HG02970 (cell line): ENCODE results near the gene ITPR1.

Experiments
- ATAC-seq: cut with Tn5 transposase; IDR thresholded peaks from one replicate; pipeline ENCODE4 v1.9.1; 2021; ENCODE audit warnings: mild to moderate bottlenecking, moderate library complexity, moderate number of reproducible peaks; ENCODE audit not compliant: unreplicated experiment, low FRiP score

ITPR1 gene

DNA sequence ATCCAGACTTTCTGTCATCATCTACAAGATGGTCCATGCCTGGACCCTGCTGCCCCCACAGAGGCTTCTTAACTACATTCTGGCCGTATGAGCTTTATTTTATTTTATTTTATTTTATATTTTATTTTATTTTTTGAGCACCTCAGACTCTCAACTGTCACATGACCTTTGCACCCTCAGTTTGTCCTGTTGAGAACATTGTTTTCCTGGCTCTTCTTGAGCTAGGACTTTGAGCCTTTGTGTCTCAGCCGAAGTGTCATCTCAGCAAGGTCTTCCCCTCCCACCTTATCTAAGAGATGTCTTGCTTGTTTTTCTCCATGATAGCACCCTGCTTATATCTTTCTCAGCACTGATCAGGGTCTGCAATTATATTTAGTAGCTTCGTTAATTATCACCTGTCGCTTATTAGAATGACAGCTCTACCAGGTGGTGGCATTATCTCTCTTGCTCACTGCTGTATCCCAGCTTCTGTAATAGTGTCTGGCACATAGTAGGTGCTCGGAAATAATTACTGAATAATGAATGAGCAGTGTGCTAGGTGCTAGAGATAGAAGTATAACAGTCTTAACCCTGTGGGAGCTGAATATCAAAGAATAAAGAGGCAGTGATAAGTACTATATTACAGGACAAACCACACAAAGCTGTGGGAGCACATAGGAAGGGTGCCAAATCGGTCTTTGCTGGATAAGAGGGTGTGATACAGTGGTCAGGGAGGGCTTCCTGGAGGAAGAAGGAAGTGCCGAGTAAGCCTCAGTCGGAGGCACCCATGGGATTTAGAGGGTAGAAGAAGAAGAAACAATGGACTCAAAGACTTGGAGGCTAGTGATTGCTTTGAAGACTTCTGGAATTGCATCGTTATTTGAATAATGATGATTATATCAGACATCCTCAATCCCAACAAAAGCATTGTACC, 136.2 kb downstream of the ITPR1 start:
- no peak for ATAC-seq

DNA sequence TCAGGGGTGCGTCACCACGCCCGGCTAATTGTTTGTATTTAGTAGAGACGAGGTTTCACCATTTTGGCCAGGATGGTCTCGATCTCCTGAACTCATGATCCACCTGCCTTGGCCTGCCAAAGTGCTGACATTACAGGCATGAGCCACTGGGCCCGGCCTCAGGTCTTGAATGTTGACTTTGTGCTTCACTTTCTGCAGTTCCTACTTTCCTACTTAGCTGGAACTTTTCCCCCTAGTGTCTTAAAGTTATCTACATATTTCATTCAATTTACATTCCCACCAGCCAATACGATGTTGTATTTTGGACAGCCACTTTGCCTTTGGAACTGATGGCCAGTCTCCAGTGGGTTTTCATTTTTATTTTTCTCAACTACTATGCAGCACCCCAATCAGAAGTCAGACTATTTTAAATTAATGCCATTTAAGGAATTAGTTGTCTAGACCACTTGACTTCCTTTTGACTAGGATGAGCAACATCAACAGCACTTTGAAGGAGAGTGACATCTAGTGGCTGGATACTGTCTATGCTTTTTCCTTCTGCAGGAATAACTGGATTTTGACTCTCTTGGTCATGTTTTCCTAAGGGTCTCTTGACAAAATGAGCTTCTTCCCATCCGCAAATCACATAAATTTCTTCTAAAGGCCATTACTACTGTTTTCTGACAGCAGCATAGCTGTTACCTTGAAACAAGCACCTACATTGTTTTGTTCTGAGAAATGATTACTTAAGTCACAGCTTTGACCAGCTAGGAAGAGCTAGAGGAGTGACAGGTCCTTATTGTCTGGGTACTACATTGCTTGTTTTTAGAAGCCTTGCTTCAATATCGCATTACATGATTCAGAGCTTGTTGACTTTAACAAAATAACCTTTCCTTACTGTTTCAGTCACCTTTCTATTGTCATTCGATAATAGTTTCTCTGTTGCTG, 140.2 kb downstream of the ITPR1 start:
- no peak for ATAC-seq

DNA sequence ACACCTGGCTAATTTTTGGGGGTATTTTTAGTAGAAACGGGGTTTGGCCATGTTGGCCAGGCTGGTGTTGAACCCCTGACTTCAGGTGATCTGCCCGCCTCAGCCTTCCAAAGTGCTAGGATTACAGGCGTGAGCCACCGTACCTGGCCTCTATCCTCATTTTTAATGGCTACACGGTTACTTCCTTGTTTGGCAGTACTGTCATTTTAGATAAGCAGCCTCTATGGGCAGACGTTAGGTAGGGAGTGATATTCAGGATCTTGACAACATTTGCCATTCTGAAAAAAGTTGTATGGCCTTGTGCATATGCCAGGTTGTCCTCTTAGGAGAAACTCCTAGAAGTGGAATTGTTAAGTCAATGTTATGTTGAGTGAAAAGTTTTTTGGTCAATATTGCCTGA, 141.7 kb downstream of the ITPR1 start:
- ATAC-seq, result no peak

DNA sequence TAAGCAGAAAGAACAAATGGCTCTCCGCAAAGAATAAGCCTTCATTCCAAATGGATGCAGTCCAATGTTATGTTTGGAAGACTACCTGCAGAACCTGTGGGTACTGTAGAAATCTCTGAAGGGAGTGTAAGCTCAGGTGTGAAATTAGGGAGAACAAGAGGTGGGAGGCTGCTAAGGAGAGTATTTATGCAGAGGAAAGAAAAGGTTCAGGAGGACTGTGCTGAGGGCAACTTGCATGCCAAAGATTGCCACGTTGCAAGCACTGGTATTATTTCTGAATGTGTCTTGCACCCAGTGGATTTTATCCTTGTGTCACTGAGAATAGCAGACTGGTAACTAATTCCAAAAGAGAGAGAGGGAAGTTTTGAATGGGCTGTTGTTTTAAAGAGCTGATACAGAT, 144.1 kb downstream of the ITPR1 start:
- ATAC-seq, result no peak

DNA sequence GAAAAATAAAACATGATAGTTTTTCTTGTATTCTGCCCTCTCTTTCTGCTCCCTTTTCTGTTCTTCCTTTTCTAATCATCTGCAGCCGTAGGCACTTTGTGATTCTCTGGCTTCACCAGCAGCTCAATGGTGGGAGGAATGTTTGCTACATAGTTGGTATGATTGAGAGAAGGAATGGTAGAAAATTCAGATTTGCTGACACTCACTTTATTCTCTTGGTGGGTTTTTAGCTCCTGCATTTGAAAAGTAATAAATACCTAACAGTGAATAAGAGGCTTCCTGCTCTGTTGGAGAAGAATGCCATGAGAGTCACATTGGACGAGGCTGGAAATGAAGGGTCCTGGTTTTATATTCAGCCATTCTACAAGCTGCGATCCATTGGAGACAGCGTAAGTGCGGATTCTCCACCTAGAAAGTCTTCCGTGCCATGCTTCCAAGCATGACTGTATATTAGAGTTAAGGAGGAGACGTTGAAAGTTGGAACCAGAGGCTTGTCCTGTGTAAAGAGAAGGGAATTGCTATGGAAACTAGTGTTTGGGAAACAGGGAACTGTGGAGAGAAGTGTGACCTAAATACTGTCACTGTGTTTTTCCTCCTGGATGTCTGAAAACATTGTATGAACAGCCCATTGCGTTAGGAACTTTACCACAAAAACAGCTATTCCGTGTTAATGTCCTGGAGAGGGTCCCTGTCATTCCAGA, 148.9 kb downstream of the ITPR1 start:
- no peak for ATAC-seq

DNA sequence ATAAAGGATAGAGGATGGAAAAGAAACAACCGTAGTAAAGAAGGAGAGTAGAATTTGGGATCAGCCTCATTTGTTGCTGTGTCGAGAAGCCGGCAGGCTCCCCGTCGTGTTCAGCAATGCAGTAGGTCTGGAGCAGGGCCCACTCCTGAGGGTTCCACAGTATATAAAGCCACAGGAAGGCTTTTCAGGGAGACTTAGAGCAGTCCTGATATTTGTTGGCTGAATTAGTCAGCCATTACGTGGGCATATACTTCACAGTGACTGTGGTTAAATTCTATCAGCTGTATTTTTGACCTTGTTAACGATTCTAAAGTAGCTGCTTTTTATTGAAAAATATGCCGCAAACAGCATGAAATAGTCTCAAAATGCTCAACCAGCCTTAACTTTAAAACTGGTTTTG, 149.5 kb downstream of the ITPR1 start:
- no peak for ATAC-seq

DNA sequence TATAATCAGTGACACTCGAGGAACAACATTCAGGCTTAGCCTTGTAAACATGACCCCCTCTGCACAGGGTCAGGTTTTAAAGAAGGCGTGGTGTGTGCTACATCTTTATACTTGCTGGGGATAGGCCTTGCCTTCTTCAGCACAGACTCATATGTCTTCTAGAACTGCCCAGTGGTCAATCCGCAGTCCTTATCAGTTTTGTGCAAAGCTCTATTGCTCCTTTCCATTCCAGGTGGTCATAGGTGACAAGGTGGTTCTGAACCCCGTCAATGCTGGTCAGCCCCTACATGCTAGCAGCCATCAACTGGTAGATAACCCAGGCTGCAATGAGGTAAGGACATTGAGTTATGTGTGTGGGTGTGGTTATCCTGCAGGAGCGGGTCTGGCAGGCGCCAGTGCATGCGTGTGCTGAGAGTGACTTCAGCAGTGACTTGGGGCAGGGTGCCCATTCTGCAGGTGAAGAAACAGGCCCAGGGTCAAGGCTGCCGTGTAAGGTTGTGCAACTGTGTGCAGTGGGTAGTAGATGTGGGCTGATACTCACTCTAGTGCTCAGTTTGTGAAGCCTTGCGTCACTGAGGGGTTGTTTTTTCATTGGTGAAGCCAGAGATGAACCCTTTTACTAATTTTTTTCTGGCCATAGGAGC, 150.9 kb downstream of the ITPR1 start:
- no peak for ATAC-seq

DNA sequence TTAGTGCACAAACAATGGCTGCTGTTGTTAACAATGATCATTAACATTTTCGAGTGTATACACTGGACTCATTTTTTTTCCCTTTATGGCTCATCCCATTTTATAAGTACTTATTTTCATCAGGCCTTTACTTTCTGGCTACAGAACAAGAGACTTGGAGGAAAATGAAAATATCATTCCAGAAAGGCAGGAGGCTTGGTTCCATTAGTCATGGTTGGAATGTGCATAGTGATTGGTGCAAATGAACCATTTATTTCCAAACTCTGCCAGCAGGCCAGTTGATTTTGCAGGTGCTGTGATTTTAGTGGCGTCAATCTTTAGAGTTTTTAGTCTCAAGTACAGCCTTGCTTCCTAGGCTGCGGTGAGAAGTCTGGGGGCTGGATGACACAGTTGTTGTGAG, 151.8 kb downstream of the ITPR1 start:
- no peak for ATAC-seq

DNA sequence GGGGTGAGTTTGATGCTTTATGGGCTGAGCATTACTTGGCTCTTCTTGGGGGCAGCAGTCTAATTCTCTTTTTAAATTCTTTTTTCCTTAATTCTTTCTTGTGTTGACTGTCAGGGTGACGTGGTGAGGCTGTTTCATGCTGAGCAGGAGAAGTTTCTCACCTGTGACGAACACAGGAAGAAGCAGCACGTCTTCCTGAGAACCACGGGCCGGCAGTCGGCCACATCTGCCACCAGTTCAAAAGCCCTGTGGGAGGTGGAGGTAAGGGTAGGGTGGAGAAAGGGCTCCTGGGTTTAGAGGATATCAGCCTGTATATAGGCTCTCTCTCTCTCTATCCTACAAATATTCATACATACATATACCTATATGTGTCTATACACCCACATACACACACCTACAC, 152.3 kb downstream of the ITPR1 start:
- no peak for ATAC-seq

DNA sequence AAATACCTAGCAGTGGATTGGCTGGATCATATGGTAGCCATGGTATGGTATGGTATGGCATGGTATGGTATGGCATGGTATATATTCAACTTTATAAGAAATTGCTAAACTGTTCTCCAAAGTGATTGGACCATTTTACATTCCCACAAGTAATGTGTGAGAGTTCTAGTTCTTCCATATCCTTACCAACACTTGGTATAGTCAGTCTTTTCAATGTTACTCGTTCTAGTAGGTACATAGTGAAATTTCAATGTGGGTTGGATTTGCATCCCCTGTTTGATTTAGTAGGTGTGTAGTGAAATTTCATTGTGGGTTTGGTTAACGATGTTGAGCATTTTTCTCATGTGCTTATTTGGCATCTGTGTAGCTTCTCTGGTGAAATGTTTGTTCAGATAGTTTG, 154.3 kb downstream of the ITPR1 start:
- no peak for ATAC-seq

DNA sequence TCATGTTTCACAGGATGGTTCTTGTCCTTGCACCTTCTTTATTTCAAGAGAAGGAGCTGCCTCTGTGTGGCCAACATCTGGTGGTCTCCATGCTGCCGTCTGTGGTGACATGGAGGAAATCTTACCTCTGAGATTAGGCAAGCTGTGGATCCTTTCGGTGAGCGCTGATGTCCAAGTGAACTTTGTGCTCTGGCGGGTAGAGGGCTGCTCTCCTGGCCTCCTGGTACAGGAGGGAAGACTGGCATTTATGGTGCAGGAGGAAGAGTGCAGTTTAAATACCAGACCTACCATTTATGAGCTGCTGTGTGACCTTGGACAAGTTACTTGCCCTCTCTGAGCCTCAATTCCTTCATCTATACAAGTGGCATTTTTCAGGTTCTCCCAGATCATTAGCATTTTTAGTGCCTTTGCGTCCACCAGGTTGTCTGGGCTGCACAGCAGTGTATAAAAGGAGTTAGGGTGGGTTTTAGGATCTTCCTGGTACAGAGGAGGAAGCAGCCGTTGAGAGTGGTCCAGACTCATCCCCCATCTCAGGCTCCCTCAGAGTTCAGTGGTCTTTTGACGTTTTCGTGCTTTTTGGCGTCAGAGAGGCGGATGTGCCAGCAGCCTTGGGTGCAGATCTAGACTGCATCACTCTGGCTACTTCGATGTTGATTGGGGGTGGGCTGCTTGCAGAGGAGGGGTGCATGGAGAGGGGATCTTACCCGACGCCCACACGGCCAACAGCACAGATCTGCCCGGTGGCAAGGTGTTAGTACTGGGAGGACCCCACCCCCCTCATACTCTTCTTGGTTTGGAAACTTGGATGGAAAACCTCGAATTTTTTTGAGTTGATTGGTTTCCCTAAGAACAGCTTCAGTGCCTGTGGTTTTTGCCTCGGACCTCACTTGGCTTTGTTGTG, 162.2 kb downstream of the ITPR1 start:
- ATAC-seq, result no peak

DNA sequence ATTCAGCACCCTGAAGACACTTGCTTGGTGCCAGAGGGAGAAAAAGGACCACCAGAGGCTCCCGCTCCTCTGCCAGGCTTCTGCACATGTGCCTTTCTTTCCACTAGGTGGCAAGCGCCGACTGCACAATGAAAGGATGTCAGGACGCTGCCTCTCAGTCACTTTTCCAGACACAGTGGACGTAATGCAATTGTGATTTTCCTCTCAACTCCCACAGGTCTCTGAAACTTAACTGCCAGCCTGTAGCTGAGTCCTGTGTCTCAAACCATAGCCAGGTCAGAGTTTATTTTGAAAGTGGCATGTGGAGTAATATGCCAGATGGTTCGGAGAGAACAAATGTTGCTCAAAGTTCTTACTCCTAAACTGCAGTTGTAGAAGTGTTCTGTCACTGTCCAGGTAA, 162.9 kb downstream of the ITPR1 start:
- ATAC-seq, result no peak

DNA sequence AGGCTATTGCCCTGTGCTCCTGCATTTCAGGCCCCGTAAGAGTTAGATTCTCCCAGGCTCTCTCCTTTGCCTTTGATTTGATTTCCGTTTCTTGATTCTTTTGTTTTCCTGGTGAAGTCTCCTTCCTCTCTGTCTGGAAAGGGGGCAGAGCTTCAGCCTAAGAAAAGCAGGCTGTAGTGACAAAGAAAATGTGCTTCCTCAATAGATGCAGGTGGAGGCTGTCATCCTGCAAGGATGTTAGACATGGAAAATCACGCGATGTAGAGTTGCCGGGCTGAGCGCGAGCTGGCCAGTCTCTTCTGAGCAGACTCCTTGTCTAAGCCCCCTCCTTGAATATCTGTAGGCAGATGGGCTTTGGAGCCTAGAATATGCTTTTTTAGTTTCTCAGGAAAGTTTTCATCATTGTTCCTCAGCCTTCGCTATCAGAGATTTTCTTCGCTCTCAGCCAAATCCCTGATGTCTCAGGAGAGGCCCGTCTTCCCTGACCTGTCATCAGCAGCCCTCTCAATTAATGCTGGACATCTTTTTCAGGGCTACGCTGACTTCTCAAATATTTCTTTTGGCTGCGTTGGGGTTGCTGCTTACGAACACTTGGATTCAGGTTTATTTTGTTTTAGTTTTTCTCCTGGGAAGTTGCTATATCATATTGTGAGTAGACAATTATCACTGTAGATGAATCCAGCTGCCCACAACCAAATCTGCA, 163.6 kb downstream of the ITPR1 start:
- no peak for ATAC-seq

DNA sequence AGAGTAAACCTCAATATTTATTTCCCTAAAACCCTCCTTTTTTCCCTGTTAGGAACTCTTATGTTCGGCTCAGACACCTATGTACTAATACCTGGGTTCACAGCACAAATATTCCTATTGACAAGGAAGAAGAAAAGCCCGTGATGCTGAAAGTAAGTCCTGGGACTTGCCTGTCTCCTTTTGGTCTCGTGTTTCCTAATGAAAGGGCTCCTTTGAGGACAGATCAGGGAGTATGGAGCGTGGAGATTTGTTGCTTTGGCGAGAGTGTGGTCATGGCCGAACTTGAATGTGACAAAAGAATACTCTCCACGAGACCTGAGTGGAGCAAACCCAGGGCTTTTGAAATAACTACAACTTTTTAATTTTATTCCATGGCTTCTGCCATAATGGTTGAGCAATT, 167.8 kb downstream of the ITPR1 start:
- ATAC-seq, result no peak

DNA sequence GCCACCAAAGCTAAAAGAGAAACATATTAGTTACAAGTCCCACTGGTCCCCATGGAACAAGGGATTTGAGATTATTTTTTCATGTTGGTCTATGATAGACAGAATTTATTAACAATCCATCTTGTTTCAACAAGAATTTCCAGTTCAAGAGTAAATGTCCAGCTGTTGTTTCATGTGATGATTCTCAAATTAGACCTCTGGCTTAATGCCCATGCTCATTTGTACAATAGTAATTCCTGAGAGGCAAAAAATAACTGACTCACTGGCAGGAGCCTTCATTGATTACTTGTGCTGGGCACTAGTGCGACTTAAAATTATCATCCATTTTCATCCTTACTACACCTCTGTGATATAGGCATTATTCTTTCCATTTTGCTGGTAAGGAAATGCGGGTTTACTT, 171.3 kb downstream of the ITPR1 start:
- no peak for ATAC-seq

DNA sequence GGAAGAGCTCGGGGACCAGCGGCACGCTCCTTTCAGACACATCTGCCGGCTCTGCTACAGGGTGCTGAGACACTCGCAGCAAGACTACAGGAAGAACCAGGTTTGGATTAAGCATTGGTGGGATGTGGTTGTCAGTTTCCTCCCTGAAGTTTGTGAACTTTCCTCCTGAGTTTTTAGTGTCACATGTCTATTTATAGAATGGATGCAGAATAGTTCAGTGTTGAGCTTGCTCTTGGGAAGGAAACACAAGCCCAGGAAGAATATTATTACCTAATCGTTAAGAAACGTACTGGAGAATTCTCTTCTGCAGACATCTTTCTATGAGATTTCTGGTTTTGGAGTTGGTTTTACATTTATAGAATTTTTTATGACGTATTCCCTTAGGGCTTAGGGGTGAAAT, 172.0 kb downstream of the ITPR1 start:
- no peak for ATAC-seq

DNA sequence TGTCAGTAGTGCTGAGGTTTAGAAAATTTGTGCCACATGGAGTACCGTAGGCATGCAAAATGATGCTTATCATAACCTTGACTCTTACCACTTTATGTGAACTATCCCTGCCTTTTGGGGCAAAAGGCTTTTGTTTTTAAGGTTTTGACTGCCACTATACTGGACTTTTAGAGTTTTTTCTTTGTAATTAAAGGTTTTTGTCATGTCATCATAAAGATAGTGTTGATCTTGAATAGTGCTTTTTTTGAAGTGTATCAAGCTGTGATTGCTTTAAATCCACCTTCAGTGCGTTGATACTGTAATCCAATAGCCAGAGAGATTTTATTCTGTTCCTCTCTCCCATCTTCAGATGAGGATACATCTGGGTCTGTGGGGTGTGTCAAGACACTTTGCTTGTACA, 172.9 kb downstream of the ITPR1 start:
- no peak for ATAC-seq

DNA sequence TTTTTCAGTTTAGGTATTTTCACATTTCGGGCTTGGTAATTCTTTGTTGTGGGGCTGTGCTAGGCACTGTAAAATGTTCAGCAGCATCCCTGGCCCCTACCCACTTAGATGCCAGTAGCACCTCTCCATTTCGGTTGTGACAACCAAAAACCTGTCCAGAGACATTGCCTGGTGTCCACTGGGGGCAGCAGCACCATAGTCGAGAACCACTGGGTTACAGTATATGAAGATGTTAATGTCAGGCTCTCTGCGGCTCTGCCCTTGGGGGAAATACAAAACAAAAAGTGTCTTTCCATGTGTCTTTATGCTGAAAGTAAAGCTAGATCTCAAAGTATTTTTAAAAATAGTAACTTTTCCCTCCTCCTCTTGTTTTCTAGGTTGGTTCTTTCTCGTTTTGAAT, 177.2 kb downstream of the ITPR1 start:
- no peak for ATAC-seq

DNA sequence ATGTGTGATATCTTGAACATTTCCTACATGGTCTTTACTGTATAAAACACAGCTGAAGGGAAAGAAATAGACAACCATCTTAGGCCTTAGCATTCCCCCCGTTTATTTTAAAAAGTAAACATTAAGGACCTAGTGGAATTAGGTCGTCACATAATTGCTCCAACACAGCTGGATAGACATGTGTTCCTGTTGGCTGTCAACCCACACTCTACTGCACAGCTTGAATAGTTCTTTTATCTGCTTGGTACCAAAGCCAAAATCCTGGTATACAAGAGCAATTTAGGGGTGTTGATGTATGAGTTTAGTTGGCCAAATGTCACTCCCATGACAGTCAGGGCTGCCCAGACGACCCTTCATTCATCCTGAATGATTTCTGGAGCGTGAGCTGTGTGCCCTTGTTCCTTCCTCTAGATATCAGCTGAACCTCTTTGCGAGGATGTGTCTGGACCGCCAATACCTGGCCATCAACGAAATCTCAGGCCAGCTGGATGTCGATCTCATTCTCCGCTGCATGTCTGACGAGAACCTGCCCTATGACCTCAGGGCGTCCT, 179.7 kb downstream of the ITPR1 start:
- no peak for ATAC-seq
